ENCODE data around the gene NXPH2.
"Not testable (repeated sequence)": the region's sequence is repeated elsewhere in the genome, so short reads cannot be mapped to it uniquely, and the experiment has no call there.

Gene NXPH2

GRCh38 chr2:138752197-138752956 is 27.8 kb downstream of the NXPH2 start:
- no peak for DNase-seq

DNA sequence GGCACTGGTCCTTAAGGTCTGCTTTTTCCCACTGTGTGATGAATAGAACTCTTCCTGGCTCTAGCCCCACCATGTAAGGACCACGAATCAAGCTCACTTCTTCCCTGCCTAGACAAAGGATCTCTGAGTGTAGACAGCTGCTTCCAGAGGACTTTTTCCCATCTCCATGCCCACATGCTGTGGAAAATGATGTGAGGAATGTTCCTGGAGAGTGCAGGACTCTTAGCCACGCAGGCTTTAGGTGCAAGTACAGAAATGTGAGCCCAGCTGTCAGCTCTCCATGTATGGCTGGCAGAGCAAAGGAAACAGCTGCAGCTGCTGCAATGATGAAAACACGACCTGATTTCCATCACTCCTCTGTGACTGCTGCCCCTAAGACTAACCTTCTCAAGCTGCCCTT is 35.5 kb downstream of the NXPH2 start:
- DNase-seq: peak; percentile 73

DNA sequence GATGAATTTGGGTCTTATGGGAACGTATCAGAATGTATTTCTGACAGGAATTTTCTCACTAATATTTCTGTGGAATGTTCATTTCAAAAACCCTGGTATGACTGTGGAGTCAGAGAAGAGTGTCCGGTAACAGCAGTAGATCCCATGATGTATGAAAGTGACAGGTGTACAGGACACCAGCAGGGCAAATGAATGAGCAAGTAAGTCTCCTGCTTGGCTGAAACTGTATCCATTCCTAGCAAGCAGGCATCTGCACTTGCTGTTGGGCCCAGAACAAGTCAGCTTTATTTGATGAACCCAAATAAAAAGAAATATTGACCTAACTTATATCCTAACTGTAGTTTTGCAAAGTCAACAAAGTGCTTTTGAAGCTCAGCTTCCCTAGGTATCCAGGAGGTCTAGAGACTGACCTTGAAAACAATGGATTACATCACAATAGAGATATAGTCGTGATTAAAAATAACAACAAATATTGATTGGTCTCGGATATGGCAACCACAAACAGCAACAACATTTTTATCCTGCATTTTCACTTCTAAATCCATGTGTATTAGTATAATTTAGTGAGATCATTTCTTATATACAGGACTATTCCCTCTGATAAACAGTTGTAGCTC is 37.6 kb downstream of the NXPH2 start:
- no peak for DNase-seq

DNA sequence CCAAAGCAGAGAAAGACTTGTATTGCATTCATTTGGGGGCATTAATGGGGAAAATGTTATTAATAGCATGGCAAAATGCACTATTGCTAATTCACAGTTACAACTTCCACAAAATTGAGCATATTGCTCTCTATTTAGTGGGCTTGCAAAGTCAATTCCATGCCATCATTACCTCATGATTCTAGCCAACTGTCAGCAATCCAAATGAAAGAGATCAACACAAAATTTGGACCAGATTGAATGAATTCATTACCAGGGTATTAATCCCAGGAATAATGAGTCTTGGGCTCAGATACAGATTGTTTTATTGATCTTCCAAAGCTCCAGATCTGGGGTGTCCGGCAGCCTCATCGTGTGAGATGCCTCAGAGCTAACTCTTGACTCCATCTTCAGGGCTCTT is 38.3 kb downstream of the NXPH2 start:
- no peak for DNase-seq

GRCh38 chr2:138737009-138737554 is 43.1 kb downstream of the NXPH2 start:
- DNase-seq: not testable (repeated sequence)

DNA sequence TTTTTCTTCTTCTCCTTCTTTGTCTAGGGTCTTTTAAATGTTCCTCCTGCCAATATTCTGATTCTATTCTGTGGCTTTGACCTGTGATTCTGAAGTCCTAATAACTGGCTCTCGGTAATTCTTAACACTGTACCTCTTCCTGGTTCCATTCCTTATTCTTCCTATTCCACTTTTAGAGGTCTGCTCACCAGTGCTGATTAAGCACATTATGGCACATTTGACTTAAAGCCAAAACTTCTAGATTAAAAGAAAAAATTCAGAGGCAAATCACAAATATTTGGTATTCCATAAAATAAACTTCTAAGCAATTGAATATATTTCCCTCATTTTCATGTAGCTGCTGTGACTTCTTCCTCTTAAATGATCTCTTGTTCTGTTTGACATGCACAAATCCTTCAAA is 47.5 kb downstream of the NXPH2 start:
- no peak for DNase-seq

DNA sequence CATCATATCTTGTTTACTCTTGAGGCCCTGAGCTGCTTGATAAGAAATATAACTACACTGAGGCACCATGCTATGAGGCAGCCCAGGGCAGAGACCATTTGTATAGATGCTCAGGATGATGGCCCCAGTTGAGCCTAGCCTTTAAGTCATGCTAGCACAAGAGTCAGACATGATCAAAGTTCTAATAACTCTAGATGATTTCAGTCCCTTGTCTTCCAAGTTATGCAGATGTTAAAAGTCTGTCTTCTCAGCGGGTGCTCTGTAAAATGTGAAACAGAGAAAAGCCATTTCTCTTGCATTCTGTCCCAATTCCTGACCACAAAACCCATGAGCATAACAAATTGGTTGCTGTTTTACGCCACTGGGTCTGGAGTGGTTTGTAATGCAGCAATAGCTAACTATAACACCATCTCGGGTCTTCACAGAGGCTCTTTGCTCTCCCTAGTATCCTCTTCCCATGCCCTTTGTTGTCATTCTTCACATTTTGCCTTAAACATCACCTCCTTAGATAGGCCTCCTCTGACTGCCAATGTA is 49.6 kb downstream of the NXPH2 start:
- DNase-seq: no peak

GRCh38 chr2:138727956-138728355 is 52.2 kb downstream of the NXPH2 start:
- DNase-seq: no peak

DNA sequence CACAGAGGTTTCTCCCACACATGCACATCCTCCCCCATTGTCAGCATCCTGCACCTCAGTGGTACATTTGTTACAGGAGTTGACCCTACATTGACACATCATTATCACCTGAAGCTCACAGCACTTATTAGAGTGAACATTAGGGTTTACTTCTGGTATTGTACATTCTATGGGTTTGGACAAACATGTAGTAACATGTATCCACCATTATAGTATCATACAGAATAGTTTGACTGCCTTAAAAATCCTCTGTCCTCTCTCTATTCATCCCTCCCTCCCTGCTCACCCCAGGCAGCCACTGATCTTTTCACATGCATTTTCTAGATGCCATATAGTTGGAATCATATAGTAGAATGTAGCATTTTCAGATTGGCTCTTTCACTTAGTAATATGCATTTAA is 53.5 kb downstream of the NXPH2 start:
- no peak for DNase-seq

- no peak for DNase-seq
Measured at GRCh38 chr2:138724729-138725459, 55.3 kb downstream of the NXPH2 start.

- DNase-seq: peak; percentile 66
Measured at GRCh38 chr2:138724327-138724726, 55.9 kb downstream of the NXPH2 start.

GRCh38 chr2:138723196-138723987 is 56.8 kb downstream of the NXPH2 start:
- no peak for DNase-seq

DNA sequence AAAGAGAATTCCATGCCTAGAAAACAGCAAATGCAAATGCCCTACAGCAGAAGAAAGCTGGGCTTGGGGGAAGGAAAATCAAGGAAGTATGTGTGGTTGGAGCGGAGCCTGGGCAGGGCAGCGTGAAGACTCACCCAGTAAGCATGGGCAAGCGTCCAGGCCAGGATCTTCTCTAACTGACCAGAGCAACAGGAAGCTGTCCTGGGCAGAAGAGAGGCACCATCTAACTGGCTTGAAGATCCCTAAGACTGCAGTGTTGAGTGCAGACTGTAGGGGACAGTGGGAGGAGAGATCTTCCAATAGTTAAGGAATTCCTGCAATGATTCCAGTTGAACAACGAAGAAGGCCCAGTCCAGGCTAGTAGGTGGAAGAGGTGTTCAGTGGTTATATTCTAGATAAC is 57.9 kb downstream of the NXPH2 start:
- no peak for DNase-seq

GRCh38 chr2:138720035-138720838 is 60.0 kb downstream of the NXPH2 start:
- DNase-seq: no peak

- DNase-seq: no peak
Measured at GRCh38 chr2:138718405-138718804, 61.8 kb downstream of the NXPH2 start.

DNA sequence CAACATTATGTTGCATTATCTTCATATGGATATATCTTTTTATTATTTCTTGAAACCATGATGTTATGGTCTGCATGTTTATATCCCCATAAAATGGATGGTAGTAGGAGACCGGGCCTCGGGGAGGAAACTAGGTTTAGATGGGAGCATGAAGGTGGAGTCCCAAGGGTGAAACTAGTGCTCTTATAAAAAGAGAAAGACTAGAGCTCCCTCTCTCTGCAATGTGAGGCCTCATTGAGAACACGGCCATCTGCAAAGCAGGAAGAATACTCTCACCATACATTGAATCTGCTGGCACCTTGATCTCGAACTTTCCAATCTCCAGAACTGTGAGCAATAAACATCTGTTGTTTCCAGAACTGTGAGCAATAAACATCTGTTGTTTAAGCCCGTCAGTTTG is 64.0 kb downstream of the NXPH2 start:
- no peak for DNase-seq

DNA sequence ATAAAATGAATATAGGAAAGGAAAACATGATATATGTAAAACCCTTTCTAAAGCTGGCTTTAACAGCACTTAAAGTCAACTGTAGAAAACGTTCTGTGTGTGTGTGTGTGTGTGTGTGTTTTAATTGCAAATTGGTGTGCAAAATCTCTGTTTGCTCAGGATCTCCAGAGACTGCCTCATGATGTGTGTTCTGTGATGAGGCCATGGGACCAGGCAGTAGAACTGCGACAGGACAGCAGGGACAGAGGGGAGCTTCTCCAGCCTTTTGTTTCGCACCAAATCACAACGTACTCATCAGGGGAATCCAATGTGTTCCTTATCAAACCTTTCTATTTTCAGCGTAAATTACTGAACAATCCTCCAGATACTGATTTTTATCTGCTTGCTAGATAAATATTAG is 66.7 kb downstream of the NXPH2 start:
- no peak for DNase-seq

- no peak for DNase-seq
Measured at GRCh38 chr2:138713069-138713496, 67.1 kb downstream of the NXPH2 start.

DNA sequence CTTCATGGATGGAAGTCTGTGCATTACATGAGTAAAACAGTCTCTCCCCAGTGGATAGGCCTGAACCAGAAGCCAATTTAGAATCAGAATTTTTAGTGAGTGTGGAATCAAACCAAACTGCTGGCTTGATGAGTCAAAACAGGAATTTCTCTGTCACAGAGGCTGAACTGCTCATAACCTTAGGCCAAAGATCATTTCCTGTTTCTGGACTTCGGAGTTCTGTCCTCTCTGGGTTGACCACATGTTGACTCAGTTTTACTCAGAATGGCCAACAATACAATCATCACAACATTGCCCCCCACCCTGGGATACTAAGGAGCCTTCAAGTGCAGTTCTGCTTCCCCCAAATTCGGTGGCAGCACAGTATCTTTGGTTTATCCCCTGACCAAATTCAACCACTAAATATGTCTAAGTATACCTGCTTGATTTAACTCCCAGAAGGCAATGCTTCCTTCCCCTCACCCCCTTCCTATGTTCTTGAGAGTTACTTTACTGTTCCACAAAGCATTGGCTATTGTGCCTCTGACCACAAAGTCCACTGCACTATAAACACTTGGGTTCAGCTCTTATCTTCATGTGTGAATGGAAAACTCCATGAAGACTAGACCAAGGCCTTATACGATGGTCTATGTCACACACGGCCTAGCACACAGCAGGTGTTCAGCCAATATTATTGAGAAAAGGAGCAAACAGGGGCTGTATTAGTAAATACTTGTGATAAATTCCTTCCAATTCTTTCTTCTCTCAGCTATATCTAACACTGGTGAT is 67.8 kb downstream of the NXPH2 start:
- DNase-seq: no peak

GRCh38 chr2:138711812-138712211 is 68.4 kb downstream of the NXPH2 start:
- no peak for DNase-seq

- peak; percentile 35 for DNase-seq
Measured at GRCh38 chr2:138708682-138709241, 71.4 kb downstream of the NXPH2 start.

Measured in eye (tissue), 1 donor.